SJSA1 (cell line): Measurements from ENCODE around the gene MTARC1. TPM values are rescaled to one million over a fixed set of nuclear protein-coding genes. Genes with fewer than 3 reads are reported as not detected.

ENCODE experiments used
- DNase-seq, 2 experiments: peaks; one replicate each; pipeline ENCODE4 v3.0.0-alpha.2; 2015 to 2020; ENCODE audit warnings: low spot score in 2 of 2, low read depth in 1 of 2
- H3K27ac ChIP-seq: fragments of 250-450 bp; sonication (Bioruptor Pico); 2 replicates; pipeline ENCODE4 v1.5.1; 2020; ENCODE audit warnings: mild to moderate bottlenecking, moderate library complexity
- H3K27me3 ChIP-seq: fragments of 250-450 bp; sonication (Bioruptor Pico); replicated peaks from 2 replicates; pipeline ENCODE4 v1.5.1; 2020; ENCODE audit warnings: mild to moderate bottlenecking, moderate library complexity
- H3K36me3 ChIP-seq: fragments of 250-450 bp; sonication (Bioruptor Pico); 2 replicates; pipeline ENCODE4 v1.5.1; 2020; ENCODE audit warnings: mild to moderate bottlenecking
- H3K4me1 ChIP-seq: fragments of 250-450 bp; sonication (Bioruptor Pico); replicated peaks from 2 replicates; pipeline ENCODE4 v1.6.1; 2021; ENCODE audit warnings: mild to moderate bottlenecking
- H3K4me3 ChIP-seq: fragments of 250-450 bp; sonication (Bioruptor Pico); 2 replicates; pipeline ENCODE4 v1.5.1; 2020; ENCODE audit warnings: mild to moderate bottlenecking
- H3K9me3 ChIP-seq: fragments of 250-450 bp; sonication (Bioruptor Pico); replicated peaks from 2 replicates; pipeline ENCODE4 v1.5.1; 2020; ENCODE audit warnings: mild to moderate bottlenecking
- total RNA-seq: library from RNA; depleted of rRNA; stranded (reverse); fragments of >200 nt; shearing (Covaris generic); gene quantifications from 2 replicates; pipeline ENCODE4 v1.2.3, GENCODE V29; 2014; rRNA removed

Gene MTARC1
- total RNA-seq = not detected in 2 replicates

DNA sequence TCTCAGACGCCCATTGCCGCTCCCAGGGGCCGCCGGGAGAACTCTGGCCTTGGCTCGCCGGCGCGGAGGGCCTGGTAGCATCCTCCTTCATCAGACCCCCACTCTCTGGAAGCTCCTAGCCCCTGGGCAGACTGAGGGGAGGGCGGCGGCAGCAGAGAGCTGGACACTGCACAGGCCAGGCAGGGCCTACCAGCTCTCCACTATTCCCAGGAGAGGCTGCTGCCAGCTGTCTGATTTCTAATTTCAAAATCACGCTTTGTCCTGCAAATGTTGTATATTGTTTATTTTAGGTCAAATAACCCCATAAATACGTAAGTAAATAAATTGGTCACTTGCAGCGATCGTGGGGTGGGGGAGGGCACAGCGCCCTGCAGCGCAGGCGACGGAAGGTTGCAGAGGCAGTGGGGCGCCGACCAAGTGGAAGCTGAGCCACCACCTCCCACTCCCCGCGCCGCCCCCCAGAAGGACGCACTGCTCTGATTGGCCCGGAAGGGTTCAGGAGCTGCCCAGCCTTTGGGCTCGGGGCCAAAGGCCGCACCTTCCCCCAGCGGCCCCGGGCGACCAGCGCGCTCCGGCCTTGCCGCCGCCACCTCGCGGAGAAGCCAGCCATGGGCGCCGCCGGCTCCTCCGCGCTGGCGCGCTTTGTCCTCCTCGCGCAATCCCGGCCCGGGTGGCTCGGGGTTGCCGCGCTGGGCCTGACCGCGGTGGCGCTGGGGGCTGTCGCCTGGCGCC is at the start of gene MTARC1:
MTARC1 (plus strand) TSS at position 577 of the 732 bp plus-strand sequence; CDS start at position 609, 32 bp downstream.
- Histone ChIP-seq H3K36me3 (peaks cover 13% of the 10 kb centered on the region), H3K27ac (no peak within 1 kb of the TSS), H3K4me1 (no peaks in the 10 kb centered on the region), H3K27me3 (no peaks in the 10 kb centered on the region), H3K9me3 (no peaks in the 10 kb centered on the region), H3K4me3 (no peak within 1 kb of the TSS)
- no peak for DNase-seq

DNA sequence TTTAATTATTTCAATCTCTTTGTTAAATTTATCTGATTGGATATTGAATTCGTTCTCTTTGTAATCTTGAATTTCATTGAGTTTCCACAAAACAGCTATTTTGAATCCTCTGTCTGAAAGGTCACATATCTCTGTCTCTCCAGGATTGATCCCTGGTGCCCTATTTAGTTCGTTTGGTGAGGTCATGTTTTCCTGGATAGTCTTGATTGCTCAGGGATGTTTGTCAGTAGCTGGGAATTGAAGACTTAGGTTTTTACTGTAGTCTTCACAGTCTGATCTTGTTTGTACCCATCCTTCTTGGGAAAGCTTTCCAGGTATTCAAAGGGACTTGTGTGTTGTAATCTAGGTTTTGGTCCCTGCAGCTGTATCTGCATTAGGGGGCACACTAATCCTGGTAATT is 45.4 kb upstream of the MTARC1 start:
- DNase-seq = no peak
- H3K27ac ChIP-seq = no peak overlapping the region
- H3K27me3 ChIP-seq = no peaks in the 10 kb centered on the region
- no peaks in the 10 kb centered on the region for H3K4me1 ChIP-seq
- H3K36me3 ChIP-seq = no peaks in the 10 kb centered on the region
- no peaks in the 10 kb centered on the region for H3K9me3 ChIP-seq
- H3K4me3 ChIP-seq = no peak overlapping the region

DNA sequence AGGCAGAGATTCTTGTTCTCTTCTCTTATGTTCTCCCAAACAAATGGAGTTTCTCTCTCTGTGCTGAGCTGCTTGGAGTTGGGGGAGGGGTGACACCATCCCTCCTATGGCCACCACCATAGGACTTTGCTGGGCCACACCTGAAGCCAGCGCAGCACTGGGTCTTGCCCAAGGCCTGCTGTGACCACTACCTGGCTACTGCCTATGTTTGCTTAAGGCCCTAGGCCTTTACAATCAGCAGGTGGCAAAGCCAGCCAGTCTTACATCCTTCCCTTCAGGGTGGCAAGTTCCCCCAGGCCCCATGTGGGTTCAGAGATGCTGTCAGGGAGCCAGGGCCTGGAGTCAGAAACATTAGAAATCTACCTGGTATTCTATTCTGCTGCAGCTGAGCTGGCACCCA is 44.9 kb upstream of the MTARC1 start:
- Histone ChIP-seq H3K27me3 (no peaks in the 10 kb centered on the region), H3K4me3 (no peak overlapping the region), H3K27ac (no peak overlapping the region), H3K9me3 (no peaks in the 10 kb centered on the region), H3K4me1 (no peaks in the 10 kb centered on the region), H3K36me3 (no peaks in the 10 kb centered on the region)
- DNase-seq = no peak

DNA sequence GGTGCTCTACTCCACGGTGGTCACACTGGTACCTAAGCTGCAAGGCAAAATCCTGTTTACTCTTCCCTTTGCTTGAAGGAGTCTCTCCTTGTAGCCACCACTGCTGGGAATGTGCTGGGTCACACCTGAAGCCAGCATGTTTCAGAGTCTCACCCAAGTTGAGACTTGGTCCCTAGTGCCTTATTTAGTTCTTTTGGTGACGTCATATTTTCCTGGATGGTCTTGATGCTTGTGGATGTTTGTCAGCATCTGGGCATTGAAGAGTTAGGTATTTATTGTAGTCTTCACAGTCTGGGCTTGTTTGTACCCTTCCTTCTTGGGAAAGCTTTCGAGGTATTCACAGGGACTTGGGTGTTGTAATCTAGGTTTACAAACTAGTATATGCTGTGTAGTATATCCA is 44.2 kb upstream of the MTARC1 start:
- peaks cover 4% of the 10 kb centered on the region for H3K4me1 ChIP-seq
- H3K27ac ChIP-seq = no peak overlapping the region
- DNase-seq = no peak
- no peaks in the 10 kb centered on the region for H3K9me3 ChIP-seq
- H3K36me3 ChIP-seq = no peaks in the 10 kb centered on the region
- no peaks in the 10 kb centered on the region for H3K27me3 ChIP-seq
- H3K4me3 ChIP-seq = no peak overlapping the region

DNA sequence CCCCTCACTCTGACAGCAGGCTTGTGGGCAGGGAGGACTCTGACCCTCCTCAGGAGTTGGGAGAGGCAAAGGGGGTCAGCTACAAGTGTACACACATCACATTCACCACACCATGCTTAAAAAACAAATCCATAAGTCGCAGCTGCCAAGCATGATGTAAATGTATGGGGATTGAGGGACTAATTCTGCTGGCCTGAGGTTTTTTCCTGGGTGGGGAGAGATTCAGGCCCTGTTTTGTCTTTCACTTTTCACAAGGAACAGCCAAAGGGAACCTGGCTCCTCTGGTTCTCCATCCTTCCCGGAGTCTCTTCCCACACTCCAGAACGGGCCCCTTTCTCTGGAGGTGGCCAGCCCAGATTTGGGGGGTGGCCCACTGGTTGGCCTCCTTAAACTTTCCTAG is 39.9 kb upstream of the MTARC1 start:
- DNase-seq = no peak
- Histone ChIP-seq H3K27me3 (no peaks in the 10 kb centered on the region), H3K4me3 (no peak overlapping the region), H3K27ac (no peak overlapping the region; the same call in 1 of the 2 replicates), H3K9me3 (no peaks in the 10 kb centered on the region), H3K36me3 (peaks cover 16% of the 10 kb centered on the region), H3K4me1 (peaks cover 19% of the 10 kb centered on the region)

DNA sequence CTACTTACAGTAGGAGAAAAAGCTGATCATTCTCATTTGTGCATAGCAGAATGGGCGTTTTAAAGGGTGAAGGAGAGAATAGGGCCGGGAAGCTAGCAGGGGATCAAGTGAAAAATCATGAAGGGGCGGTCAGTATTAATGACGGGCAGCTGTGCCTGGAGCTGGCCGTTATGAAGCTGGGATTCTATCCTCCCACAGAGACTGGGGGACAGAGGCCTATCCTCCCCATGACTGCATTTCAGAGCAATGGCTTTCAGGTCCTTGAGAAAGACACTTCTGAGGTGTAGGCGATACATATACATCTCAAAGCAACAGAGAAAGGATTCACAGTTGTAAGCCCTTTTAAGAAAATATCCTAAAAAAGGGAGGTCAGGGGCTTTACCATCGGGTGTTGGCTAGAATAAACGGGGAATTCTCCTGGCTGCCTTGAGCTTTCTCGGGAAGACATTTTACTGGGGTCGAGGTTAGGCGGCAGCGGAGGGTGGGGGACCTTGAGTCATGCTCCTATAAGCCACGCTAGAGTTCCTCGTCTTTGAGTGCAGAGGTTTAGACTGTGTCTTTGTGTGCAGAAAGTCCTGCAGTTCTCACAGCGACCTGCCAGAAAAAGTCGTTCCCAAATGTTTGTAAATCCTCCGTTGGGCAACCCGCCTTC is 39.1 kb upstream of the MTARC1 start:
- Histone ChIP-seq H3K27me3 (no peaks in the 10 kb centered on the region), H3K27ac (peak overlapping the region; percentile 61), H3K9me3 (no peaks in the 10 kb centered on the region), H3K36me3 (peaks cover 16% of the 10 kb centered on the region), H3K4me3 (peak overlapping the region; percentile 87), H3K4me1 (peaks cover 19% of the 10 kb centered on the region)
- DNase-seq = no peak

DNA sequence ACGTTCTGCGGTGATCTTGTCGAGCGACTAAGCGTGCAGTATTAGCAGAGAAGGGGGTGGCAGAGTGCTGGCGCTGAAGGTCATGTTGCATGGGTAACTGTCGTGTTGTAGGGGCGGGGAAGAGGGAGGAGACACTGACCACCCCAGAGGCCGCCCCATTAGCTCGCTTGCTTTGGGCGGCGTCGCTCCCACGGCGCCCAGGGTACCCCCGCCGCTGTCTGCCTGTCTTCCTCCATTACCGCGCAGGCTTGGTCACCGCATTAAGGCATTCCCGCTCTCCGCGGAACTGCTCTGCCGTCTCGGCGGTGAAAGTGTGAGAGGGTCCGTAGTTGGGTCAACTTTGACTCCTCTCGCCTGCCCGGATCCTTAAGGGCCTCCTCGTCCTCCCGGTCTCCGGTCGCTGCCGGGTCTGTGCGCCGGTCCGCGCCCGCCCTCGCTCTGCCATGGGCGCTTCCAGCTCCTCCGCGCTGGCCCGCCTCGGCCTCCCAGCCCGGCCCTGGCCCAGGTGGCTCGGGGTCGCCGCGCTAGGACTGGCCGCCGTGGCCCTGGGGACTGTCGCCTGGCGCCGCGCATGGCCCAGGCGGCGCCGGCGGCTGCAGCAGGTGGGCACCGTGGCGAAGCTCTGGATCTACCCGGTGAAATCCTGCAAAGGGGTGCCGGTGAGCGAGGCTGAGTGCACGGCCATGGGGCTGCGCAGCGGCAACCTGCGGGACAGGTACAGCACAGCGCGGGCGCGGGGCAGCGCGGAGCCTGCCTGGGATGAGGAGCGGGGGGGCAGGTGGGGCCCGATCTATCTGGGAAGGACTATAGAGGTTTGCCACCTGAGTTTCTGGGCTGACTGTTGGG is 38.4 kb upstream of the MTARC1 start, which contains the start of gene MTARC2:
MTARC2 (plus strand) TSS at position 234 of the 846 bp plus-strand sequence; CDS start at position 444, 210 bp downstream.
- H3K4me1 ChIP-seq = peaks cover 19% of the 10 kb centered on the region
- peak within 1 kb of the TSS; percentile 61 for H3K27ac ChIP-seq
- no peaks in the 10 kb centered on the region for H3K9me3 ChIP-seq
- DNase-seq = peak; percentile 84 to 86
- peak within 1 kb of the TSS; percentile 87 for H3K4me3 ChIP-seq
- peaks cover 16% of the 10 kb centered on the region for H3K36me3 ChIP-seq
- H3K27me3 ChIP-seq = no peaks in the 10 kb centered on the region

DNA sequence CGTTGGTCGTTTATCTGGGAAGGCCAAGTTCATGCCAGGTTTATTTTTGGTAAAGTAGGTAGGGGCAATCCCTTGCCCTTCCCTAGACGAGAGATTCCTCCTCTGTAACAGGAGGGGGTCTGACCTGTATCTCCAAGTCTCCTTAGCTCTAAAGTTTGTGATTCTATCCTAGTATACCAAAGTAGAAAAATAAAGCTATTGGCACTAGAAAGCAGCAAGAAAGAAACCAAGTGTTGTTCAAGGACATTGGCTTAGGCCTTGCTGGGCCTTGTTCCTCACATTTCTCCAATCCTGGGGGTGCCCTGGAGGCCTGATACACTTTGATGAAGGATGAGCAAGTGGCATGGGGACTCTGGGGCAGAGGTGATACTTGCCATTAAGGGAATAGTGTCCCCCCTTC is 37.8 kb upstream of the MTARC1 start:
- peak in 1 of 2 experiments; percentile 10 for DNase-seq
- H3K4me1 ChIP-seq = peaks cover 19% of the 10 kb centered on the region
- no peaks in the 10 kb centered on the region for H3K9me3 ChIP-seq
- H3K36me3 ChIP-seq = peaks cover 16% of the 10 kb centered on the region
- H3K27me3 ChIP-seq = no peaks in the 10 kb centered on the region
- H3K4me3 ChIP-seq = peak overlapping the region; percentile 87
- H3K27ac ChIP-seq = no peak overlapping the region

DNA sequence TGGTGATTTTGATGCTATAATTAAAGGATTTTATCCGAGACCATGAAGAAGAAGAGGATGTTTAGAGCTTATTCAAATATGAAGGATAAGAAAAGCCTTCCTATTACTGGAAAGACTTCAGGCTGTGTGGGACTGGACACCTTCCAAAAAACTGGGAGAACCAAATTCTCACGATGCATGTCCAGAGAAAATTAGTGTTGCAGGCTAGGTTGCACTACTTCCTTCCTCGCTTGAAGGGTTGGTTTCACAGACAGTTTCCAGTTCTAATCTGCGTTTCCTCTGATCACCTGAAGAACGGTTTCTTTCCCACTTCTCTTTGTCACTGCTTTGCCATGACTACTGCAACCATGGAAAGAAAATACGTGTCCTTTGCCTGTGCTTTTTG is 36.6 kb upstream of the MTARC1 start:
- Histone ChIP-seq H3K27me3 (no peaks in the 10 kb centered on the region), H3K4me1 (peaks cover 19% of the 10 kb centered on the region), H3K4me3 (no peak overlapping the region), H3K27ac (no peak overlapping the region), H3K36me3 (peaks cover 19% of the 10 kb centered on the region), H3K9me3 (no peaks in the 10 kb centered on the region)
- no peak for DNase-seq

DNA sequence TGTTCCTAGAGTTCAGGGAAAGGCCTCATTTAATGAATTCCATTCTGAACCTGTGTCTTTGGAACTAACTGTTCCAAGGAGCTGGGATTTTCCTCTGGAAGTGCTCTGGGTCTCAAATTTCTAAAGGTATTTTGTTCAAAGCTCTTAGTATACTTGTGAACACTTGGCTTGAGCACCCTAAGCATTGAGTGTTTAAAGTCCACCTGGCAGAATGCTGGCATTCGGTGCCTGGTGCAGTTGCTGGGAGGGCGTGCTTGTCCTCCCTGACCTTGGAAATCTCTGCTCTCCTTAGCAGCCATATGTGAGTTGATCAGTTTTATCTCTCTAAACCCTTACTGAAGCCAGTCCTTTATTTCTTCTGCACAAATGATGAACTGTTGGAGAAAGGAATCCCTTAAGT is 35.6 kb upstream of the MTARC1 start:
- Histone ChIP-seq H3K27me3 (no peaks in the 10 kb centered on the region), H3K36me3 (peaks cover 29% of the 10 kb centered on the region), H3K9me3 (no peaks in the 10 kb centered on the region), H3K27ac (no peak overlapping the region), H3K4me3 (no peak overlapping the region), H3K4me1 (peaks cover 19% of the 10 kb centered on the region)
- no peak for DNase-seq

DNA sequence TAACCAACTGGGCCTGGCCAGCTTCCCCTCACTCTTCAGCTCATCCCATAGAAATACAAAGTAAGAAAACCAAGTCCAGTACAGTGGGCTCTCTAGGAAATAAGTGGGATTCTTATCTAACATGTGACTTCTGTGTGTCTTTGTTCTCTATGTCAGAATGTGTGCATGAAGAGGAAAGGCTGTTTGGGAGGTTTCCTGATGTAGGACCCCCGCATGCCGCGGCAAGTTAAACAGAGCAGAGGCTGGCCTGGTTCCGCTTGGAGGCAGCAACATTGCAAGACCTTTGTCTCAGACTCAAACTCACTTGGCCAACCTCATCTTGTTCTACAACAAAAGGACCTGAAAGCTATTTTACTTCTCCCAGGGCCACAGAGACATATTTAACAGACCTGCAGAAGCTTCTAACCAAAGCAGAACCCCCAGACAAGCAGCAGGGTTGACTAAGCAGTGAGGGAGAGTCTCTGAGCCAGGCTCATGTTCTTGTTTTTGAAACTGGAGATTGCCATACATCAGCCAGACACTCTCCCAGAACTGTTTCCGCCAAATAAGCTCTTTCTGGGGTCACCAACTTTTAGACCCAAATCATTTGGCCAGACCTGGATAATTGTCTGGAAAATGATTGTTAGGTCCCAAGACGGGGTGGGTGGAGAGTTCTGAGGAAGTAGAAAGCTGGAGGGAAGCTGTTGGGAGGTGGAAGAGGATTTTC is 32.3 kb upstream of the MTARC1 start:
- no peak overlapping the region for H3K4me3 ChIP-seq
- peaks cover 2% of the 10 kb centered on the region; the same call in 1 of the 2 replicates for H3K4me1 ChIP-seq
- DNase-seq = no peak
- no peaks in the 10 kb centered on the region for H3K27me3 ChIP-seq
- H3K36me3 ChIP-seq = peaks cover 39% of the 10 kb centered on the region
- H3K27ac ChIP-seq = no peak overlapping the region
- H3K9me3 ChIP-seq = no peaks in the 10 kb centered on the region

DNA sequence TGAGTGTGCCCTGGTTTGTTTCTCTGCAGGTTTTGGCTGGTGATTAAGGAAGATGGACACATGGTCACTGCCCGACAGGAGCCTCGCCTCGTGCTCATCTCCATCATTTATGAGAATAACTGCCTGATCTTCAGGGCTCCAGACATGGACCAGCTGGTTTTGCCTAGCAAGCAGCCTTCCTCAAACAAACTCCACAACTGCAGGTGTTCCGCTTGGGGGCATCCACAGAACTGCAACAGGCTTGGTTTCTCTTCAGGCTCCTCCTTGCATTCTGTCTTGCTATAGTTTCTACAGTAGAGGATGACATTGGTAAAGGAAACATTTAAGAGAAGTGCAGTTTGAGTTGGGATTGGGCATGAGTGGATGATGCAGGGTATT is 31.8 kb upstream of the MTARC1 start:
- Histone ChIP-seq H3K27ac (no peak overlapping the region), H3K36me3 (peaks cover 39% of the 10 kb centered on the region), H3K4me3 (no peak overlapping the region), H3K27me3 (no peaks in the 10 kb centered on the region), H3K9me3 (no peaks in the 10 kb centered on the region), H3K4me1 (peaks cover 2% of the 10 kb centered on the region; the same call in 1 of the 2 replicates)
- no peak for DNase-seq

DNA sequence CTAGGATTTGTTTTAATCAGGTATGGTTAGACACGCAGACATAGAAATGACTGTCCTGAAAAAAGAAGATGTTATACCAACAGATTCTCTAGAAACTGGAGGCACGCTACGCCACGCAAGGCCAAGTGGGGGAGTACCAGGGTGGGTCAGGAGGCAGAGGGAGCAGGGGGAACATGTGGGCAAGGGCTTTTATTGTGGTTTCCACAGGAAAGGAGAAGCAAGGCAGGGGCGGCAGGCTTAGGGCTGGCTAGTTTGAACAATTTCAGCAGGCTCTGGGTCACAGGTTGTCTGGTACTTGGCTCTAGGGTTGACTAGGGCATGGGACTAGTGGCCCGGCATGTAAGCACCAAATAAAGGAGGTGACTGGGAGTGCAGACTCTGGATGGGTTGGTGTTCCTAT is 31.4 kb upstream of the MTARC1 start:
- Histone ChIP-seq H3K4me3 (no peak overlapping the region), H3K9me3 (no peaks in the 10 kb centered on the region), H3K27ac (no peak overlapping the region), H3K4me1 (no peaks in the 10 kb centered on the region; the same call in 1 of the 2 replicates), H3K27me3 (no peaks in the 10 kb centered on the region), H3K36me3 (peaks cover 35% of the 10 kb centered on the region)
- DNase-seq = no peak
